ENCODE results near the gene EPS15. TPM values are rescaled to one million over a fixed set of nuclear protein-coding genes. Genes with fewer than 3 reads are reported as not detected.
"Not testable (repeated sequence)": the region's sequence is repeated elsewhere in the genome, so short reads cannot be mapped to it uniquely, and the experiment has no call there.

The EPS15 gene
- total RNA-seq, 4 donors from 2014 or later: 56.9 to 80.5 (median 64.3) TPM

- H3K4me3 ChIP-seq (ENCODE audit: low read depth, poor library complexity, severe bottlenecking): no peak overlapping the region
- no peak for DNase-seq (ENCODE audit: low spot score in 2 of 2)
These were observed 12.5 kb downstream of the EPS15 start for GRCh38 chr1:51506537-51506936.

DNA sequence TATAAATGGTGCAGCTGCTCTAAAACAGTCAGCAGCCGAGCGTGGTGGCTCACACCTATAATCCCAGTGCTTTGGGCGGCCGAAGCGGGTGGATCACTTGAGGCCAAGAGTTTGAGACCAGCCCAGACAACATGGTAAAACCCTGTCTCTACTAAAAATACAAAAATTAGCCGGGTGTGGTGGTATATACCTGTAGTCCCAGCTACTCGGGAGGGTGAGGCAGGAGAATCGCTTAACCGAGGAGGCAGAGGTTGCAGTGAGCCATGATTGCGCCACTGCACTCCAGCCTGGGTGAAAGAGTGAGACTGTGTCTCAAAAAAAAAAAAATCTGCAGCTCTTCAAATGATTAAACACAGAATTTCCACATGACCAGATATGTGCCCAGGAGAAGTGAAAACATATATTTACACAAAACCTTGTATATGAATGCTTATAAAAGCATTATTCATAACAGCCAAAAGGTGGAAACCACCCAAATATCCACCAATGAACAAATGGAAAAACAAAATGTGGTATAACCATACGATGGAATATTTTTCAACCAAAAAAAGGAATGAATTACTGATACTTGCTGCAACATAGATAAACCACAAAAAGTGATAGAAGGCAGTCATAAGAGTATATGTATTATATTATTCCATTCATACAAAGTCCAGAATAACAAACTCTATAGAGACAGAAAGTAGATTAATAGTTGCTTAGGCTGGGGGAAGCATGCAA, 14.1 kb downstream of the EPS15 start:
- no peak overlapping the region for H3K4me3 ChIP-seq (ENCODE audit: low read depth, poor library complexity, severe bottlenecking)
- no peak for TF ChIP-seq POLR2A (IDR thresholded peaks at IDR 0.05)
- no peak for TF ChIP-seq CTCF (IDR thresholded peaks at IDR 0.05)
- intact Hi-C loops (cut with DNase I; ENCODE audit: low total_unique reads): no loop called here
- no peak for DNase-seq (ENCODE audit: low spot score in 2 of 2)
- WGBS, 2 donors: 88 to 96% methylated on average over 11 of the region's 11 CpGs

More at GRCh38 chr1:51506537-51506936, 12.5 kb downstream of the EPS15 start:
- WGBS, 2 donors: 15 to 19% methylated on average over 3 of the region's 3 CpGs
- TF ChIP-seq CTCF (IDR thresholded peaks at IDR 0.05): no peak
- TF ChIP-seq POLR2A (IDR thresholded peaks at IDR 0.05): no peak
- intact Hi-C loops (cut with DNase I; ENCODE audit: low total_unique reads): no loop called here

DNA sequence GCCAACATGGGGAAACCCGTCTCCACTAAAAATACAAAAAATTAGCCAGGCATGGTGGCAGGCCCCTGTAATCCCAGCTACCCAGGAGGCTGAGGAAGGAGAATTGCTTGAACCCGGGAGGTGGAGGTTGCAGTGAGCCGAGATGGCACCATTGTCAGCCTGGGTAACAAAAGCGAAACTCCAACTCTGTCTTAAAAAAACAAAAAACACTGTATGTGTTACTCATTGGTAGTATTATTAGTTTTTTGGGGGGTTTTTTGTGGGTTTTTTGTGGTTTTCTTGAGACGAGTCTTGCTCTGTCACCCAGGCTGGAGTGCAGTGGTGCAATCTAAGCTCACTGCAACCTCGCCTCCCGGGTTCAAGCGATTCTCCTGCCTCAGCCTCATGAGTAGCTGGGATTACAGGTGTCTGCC, 17.8 kb downstream of the EPS15 start:
- 91 to 98% methylated on average over 8 of the region's 8 CpGs for WGBS, 2 donors
- intact Hi-C loops (cut with DNase I; ENCODE audit: low total_unique reads); H3K4me3 ChIP-seq (ENCODE audit: low read depth, poor library complexity, severe bottlenecking); DNase-seq (ENCODE audit: low spot score in 2 of 2): not testable (repeated sequence)

GRCh38 chr1:51499694-51500093, 19.4 kb downstream of the EPS15 start:
- H3K4me3 ChIP-seq (ENCODE audit: low read depth, poor library complexity, severe bottlenecking): no peak overlapping the region
- DNase-seq (ENCODE audit: low spot score in 2 of 2): no peak
- 93 to 97% methylated on average over 2 of the region's 2 CpGs for WGBS, 2 donors
- intact Hi-C loops (cut with DNase I; ENCODE audit: low total_unique reads): no loop called here
- TF ChIP-seq CTCF (IDR thresholded peaks at IDR 0.05): no peak
- no peak for TF ChIP-seq POLR2A (IDR thresholded peaks at IDR 0.05)

DNA sequence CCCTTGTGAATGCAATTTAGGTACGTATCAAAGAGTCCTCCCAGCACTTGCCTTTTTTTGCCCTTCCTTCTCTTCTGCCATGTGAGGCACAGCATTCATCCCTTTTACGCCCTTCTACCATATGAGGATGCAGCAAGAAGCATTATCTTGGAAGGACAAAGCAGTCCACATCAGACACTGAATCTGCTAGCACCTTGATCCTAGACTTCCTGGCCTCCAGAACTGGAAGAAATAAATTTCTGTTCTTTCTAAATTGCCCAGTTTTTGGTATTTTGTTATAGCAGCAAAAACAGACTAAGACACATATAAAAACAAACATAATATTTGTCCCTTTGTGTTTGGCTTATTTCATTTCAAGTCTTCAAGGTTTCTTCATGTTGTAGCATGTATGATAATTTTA, 20.1 kb downstream of the EPS15 start:
- intact Hi-C loops (cut with DNase I; ENCODE audit: low total_unique reads): no loop called here
- WGBS, 2 donors: 85 to 86% methylated on average over 2 of the region's 2 CpGs
- no peak for DNase-seq (ENCODE audit: low spot score in 2 of 2)
- H3K4me3 ChIP-seq (ENCODE audit: low read depth, poor library complexity, severe bottlenecking): no peak overlapping the region
- no peak for TF ChIP-seq CTCF (IDR thresholded peaks at IDR 0.05)
- TF ChIP-seq POLR2A (IDR thresholded peaks at IDR 0.05): no peak

GRCh38 chr1:51497340-51497739, 21.7 kb downstream of the EPS15 start:
- TF ChIP-seq CTCF (IDR thresholded peaks at IDR 0.05): no peak
- no peak for TF ChIP-seq POLR2A (IDR thresholded peaks at IDR 0.05)
- 91 to 95% methylated on average over 5 of the region's 5 CpGs for WGBS, 2 donors
- no peak overlapping the region for H3K4me3 ChIP-seq (ENCODE audit: low read depth, poor library complexity, severe bottlenecking)
- intact Hi-C loops (cut with DNase I; ENCODE audit: low total_unique reads): no loop called here
- DNase-seq (ENCODE audit: low spot score in 2 of 2): no peak

Measured in lower leg skin (tissue), 4 donors.